Adrenal gland (tissue), 12 donors: ENCODE measurements around the gene LRFN2. TPM values are rescaled to one million over a fixed set of nuclear protein-coding genes. Genes with fewer than 3 reads are reported as not detected.

Experiments used
- DNase-seq, 7 donors: peaks; one replicate each; pipeline ENCODE4 v3.0.0-alpha.2; 2019 to 2020
- H3K27ac ChIP-seq, 5 donors: fragments of 200-600 bp; sonication (generic) in 4 of 5; 1 replicate in 3 of 5; 2 replicates in 2 of 5; pipeline versions ENCODE4 v1.5.1 to v1.8.0; 2016 to 2020; ENCODE audit warnings: mild to moderate bottlenecking in 1 of 5
- H3K27me3 ChIP-seq: fragments of 200-600 bp; 2 replicates; pipeline ENCODE4 v1.8.0; 2021
- H3K36me3 ChIP-seq, 2 donors: fragments of 200-600 bp; replicated peaks in 1 of 2; 1 replicate in 1 of 2; 2 replicates in 1 of 2; pipeline versions ENCODE4 v1.5.1 to v1.8.0; 2018 to 2022
- H3K4me1 ChIP-seq, 2 donors: fragments of 200-600 bp; replicated peaks in 1 of 2; 1 replicate in 1 of 2; 2 replicates in 1 of 2; pipeline versions ENCODE4 v1.5.1 to v1.8.0; 2018 to 2021
- H3K4me3 ChIP-seq, 4 donors: fragments of 200-600 bp; sonication (generic) in 3 of 4; one replicate each; pipeline ENCODE4 v1.5.1; 2016 to 2018
- H3K9me3 ChIP-seq, 3 donors: fragments of 200-600 bp; sonication (generic) in 1 of 3; replicated peaks in 1 of 3; 1 replicate in 2 of 3; 2 replicates in 1 of 3; pipeline versions ENCODE4 v1.5.1 to v1.8.0; 2016 to 2021
- POLR2A ChIP-seq, 2 donors: fragments of 450-650 bp; IDR thresholded peaks; one replicate each; pipeline ENCODE4 v1.6.1; 2017; ENCODE audit warnings: antibody characterized with exemption in 2 of 2, mild to moderate bottlenecking in 2 of 2, moderate library complexity in 1 of 2
- WGBS, 4 donors: extraction: QIAGEN DNeasy Blood & Tissue Kit in 2 of 4; methylation state at CpG; one replicate each; pipeline versions ENCODE4 v1.1.5 to v1.1.7; 2013 to 2017; 5-methylcytosine and 5-hydroxymethylcytosine counted together
- intact Hi-C, 2 donors: fragments of 100-400 bp; cut with DNase I; formaldehyde crosslinking; loops; one replicate each; pipeline versions ENCODE4 v1.14.1 to v1.15.0; 2022 to 2023
- polyA plus RNA-seq, 3 donors: library from polyadenylated mRNA; stranded (reverse); fragments of 200-250 nt in 2 of 3; fragments of 350-450 nt in 1 of 3; fragmentation: Illumina TruSeq in 1 of 3; extraction: RNeasy Lipid Tissue Mini Kit (QIAGEN cat#74804) in 1 of 3; gene quantifications; one replicate each; pipeline ENCODE4 v1.2.3, GENCODE V29; 2013 to 2014
- total RNA-seq, 9 donors: library from RNA; depleted of rRNA in 4 of 9; stranded (reverse); fragments of >200 nt in 4 of 9; fragments of 120-200 nt in 1 of 9; fragmentation: NEBNext Ultra II Directional in 1 of 9; extraction: Animal tissue kit (Norgen Biotek cat#: 25700) in 1 of 9; gene quantifications; one replicate each; pipeline versions ENCODE4 v1.1.0 to v1.2.4, GENCODE V29; 2013 to 2023
- TF ChIP-seq, protein P1 (sequence below), 6 experiments: fragments of 450-650 bp in 4 of 6; fragments of 200-600 bp in 2 of 6; sonication (generic) in 1 of 6; IDR thresholded peaks; 1 replicate in 5 of 6; 2 replicates in 1 of 6; pipeline versions ENCODE4 v1.5.1 to v1.8.0; 2016 to 2021; ENCODE audit warnings: antibody characterized with exemption in 6 of 6, mild to moderate bottlenecking in 2 of 6, moderate library complexity in 1 of 6
- donor health status: healthy with polysubstance abuse.
- donor health status: Bipolar disorder and iron deficiency.
- donor health status: DM: yes; HTN: yes; CAD: no.
- donor health status: DM: no; HTN: no; CAD: no.
- donor health status: DM: no; HTN: no; CAD: no.
- donor health status: DM: yes; HTN: yes; CAD: no.

LRFN2 gene
- total and polyA plus RNA-seq, 12 donors = 0.03 to 0.74 (median 0.16) TPM; not detected in 3

- DNase-seq = no peak
- intact Hi-C loops = no loop called here
- Histone ChIP-seq H3K36me3 (no peaks in the 10 kb centered on the region), H3K27me3 (peaks cover 12% of the 10 kb centered on the region), H3K4me1 (no peaks in the 10 kb centered on the region), H3K9me3 (no peaks in the 10 kb centered on the region), H3K4me3 (no peak overlapping the region), H3K27ac (no peak overlapping the region)
- WGBS, 4 donors = 64 to 82% (median 67%) methylated on average over 5 of the region's 5 CpGs
- TF ChIP-seq, protein P1, sequence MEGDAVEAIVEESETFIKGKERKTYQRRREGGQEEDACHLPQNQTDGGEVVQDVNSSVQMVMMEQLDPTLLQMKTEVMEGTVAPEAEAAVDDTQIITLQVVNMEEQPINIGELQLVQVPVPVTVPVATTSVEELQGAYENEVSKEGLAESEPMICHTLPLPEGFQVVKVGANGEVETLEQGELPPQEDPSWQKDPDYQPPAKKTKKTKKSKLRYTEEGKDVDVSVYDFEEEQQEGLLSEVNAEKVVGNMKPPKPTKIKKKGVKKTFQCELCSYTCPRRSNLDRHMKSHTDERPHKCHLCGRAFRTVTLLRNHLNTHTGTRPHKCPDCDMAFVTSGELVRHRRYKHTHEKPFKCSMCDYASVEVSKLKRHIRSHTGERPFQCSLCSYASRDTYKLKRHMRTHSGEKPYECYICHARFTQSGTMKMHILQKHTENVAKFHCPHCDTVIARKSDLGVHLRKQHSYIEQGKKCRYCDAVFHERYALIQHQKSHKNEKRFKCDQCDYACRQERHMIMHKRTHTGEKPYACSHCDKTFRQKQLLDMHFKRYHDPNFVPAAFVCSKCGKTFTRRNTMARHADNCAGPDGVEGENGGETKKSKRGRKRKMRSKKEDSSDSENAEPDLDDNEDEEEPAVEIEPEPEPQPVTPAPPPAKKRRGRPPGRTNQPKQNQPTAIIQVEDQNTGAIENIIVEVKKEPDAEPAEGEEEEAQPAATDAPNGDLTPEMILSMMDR (IDR thresholded peaks at IDR 0.05) = no peak
- TF ChIP-seq POLR2A (IDR thresholded peaks at IDR 0.05) = no peak
Observed at GRCh38 chr6:40520084-40520483, 67.1 kb downstream of the LRFN2 start.

DNA sequence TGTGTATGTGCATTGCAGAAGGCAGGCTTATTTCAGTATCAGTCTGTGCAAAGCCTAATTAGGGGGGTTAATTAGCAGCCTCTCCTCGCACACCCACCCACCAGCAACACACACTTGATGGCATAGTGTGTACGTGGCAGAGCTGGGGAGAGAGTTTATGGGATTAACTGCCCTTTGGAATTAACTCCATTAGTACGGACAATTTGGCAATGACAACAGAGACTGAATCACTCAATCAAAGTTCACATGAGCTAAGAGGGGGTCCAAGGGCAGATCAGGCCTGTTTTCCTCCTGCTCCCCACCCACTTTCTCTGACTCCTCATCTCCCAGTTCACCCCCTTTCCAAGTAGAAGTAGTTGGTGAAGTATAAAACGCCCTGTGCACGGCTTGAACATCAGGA, 69.5 kb downstream of the LRFN2 start:
- WGBS, 4 donors = 70 to 88% (median 76%) methylated on average over 5 of the region's 5 CpGs
- H3K4me1 ChIP-seq = no peaks in the 10 kb centered on the region
- DNase-seq = no peak
- H3K36me3 ChIP-seq = no peaks in the 10 kb centered on the region
- no peak overlapping the region for H3K27ac ChIP-seq
- H3K9me3 ChIP-seq = no peaks in the 10 kb centered on the region
- TF ChIP-seq, protein P1 (IDR thresholded peaks at IDR 0.05) = no peak
- TF ChIP-seq POLR2A (IDR thresholded peaks at IDR 0.05) = no peak
- H3K27me3 ChIP-seq = peaks cover 12% of the 10 kb centered on the region
- intact Hi-C loops = no loop called here
- H3K4me3 ChIP-seq = no peak overlapping the region

DNA sequence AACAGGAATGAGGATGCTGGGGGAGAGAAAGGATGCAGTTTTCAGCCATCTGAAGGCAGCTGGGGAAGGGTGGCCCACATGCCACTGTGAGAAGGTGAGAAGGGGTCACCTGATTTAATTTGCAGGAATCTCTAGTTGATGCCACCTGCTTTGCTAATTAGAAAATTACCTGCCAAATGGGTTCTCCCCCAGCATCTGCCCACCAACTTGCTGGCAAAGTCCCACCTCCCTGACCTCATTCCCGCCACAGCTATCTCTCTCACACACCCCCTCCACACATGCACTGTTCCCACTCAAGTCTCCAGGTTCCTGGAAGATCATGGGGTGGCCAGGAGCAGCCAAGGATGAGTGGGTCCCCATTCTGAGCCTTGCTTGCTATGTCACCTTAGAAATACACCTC, 70.7 kb downstream of the LRFN2 start:
- no peaks in the 10 kb centered on the region for H3K36me3 ChIP-seq
- 92 to 100% (median 94%) methylated on average over 1 of the region's 1 CpG for WGBS, 4 donors
- peaks cover 12% of the 10 kb centered on the region for H3K27me3 ChIP-seq
- H3K4me3 ChIP-seq = no peak overlapping the region
- no peaks in the 10 kb centered on the region for H3K4me1 ChIP-seq
- no peak for TF ChIP-seq POLR2A (IDR thresholded peaks at IDR 0.05)
- TF ChIP-seq, protein P1 (IDR thresholded peaks at IDR 0.05) = no peak
- no peak overlapping the region for H3K27ac ChIP-seq
- DNase-seq = no peak
- no peaks in the 10 kb centered on the region for H3K9me3 ChIP-seq
- intact Hi-C loops = no loop called here

DNA sequence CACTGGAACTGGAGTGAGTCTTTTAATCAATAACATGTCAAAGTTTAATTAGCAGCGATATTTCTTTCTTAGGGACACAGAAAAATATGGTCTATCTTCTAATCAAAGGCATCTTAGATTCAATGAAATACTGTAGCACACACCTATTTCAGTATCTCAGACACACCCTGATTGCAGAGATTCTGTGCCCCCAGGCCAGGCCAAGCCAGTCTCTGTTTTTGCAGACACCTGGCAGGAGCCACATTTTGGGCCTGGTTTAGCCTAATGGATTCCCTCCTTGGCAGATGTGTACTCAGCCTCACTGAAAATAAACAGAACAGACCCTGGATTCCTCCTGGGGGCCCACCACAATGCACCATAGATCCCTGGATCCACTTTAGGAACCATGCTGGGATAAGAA, 74.8 kb downstream of the LRFN2 start:
- no peak overlapping the region for H3K27ac ChIP-seq
- H3K4me3 ChIP-seq = no peak overlapping the region
- TF ChIP-seq, protein P1 (IDR thresholded peaks at IDR 0.05) = no peak
- no peak for TF ChIP-seq POLR2A (IDR thresholded peaks at IDR 0.05)
- no peaks in the 10 kb centered on the region for H3K9me3 ChIP-seq
- H3K27me3 ChIP-seq = no peaks in the 10 kb centered on the region
- no peak for DNase-seq
- intact Hi-C loops = no loop called here
- H3K36me3 ChIP-seq = no peaks in the 10 kb centered on the region
- peaks cover 0 to 2% of the 10 kb centered on the region in 2 donors for H3K4me1 ChIP-seq
- WGBS, 4 donors = 86 to 95% (median 92%) methylated on average over 1 of the region's 1 CpG
